Measurements from ENCODE around the gene LEMD2.

GRCh38 chr6:33740794-33741193 lies 48.1 kb downstream of the LEMD2 start:
- no peak for TF ChIP-seq ZNF384 (IDR thresholded peaks at IDR 0.05)
- no peak for TF ChIP-seq ARNT (IDR thresholded peaks at IDR 0.05)
- TF ChIP-seq L3MBTL2 (conservative IDR thresholded peaks at IDR 0.05), result no peak
- TF ChIP-seq SUZ12 (IDR thresholded peaks at IDR 0.05), result no peak
- no peak for TF ChIP-seq FOXA1 (IDR thresholded peaks at IDR 0.05)
- TF ChIP-seq BHLHE40 (IDR thresholded peaks at IDR 0.05; ENCODE audit: borderline replicate concordance), result no peak
- TF ChIP-seq SP1 (IDR thresholded peaks at IDR 0.05), result no peak
- no peak for TF ChIP-seq HDGF (IDR thresholded peaks at IDR 0.05; ENCODE audit: borderline replicate concordance)
- TF ChIP-seq CTBP1 (IDR thresholded peaks at IDR 0.05; ENCODE audit: borderline replicate concordance), result no peak
- no peak for TF ChIP-seq FOXK2 (IDR thresholded peaks at IDR 0.05)

All from HEK293T (cell line).